OCI-LY7 (cell line): ENCODE results near the gene IDUA. TPM values are rescaled to one million over a fixed set of nuclear protein-coding genes. Genes with fewer than 3 reads are reported as not detected.

Experiments used
- BruUV-seq: library from RNA; stranded (reverse); fragments of 400-500 nt; replicated peaks from 2 replicates; lab custom pipeline; 2021; lab: Mats Ljungman, UMichigan
- CTCF ChIA-PET: fragments of 300-600 bp; sonication (Branson Sonifier 250); formaldehyde crosslinking; loops from one replicate; lab custom pipeline; 2022; ENCODE audit warnings: antibody characterized with exemption; ENCODE audit not compliant: unreplicated experiment; lab: Charles Lee
- POLR2A ChIA-PET: fragments of 300-600 bp; sonication (Branson Sonifier 250); formaldehyde crosslinking; loops from one replicate; lab custom pipeline; 2022; ENCODE audit warnings: antibody characterized with exemption; lab: Charles Lee
- DNase-seq: peaks from one replicate; pipeline ENCODE4 v3.0.0-alpha.2; 2015; ENCODE audit warnings: low spot score
- H2AFZ ChIP-seq: fragments of 200-600 bp; sonication (generic), shearing (Covaris generic); 2 replicates; pipeline ENCODE4 v1.6.1; 2014; ENCODE audit warnings: mild to moderate bottlenecking, antibody characterized with exemption, low read length, moderate library complexity
- H3K27ac ChIP-seq: fragments of 200-600 bp; sonication (generic); 2 replicates; pipeline ENCODE4 v1.5.1; 2014; ENCODE audit warnings: mixed run types, low read depth, mild to moderate bottlenecking, moderate library complexity, low read length, inconsistent platforms; ENCODE audit not compliant: poor library complexity, severe bottlenecking
- H3K36me3 ChIP-seq: fragments of 200-600 bp; sonication (generic); 2 replicates; pipeline ENCODE4 v1.6.1; 2014; ENCODE audit warnings: mild to moderate bottlenecking, antibody characterized with exemption, low read length, moderate library complexity, mixed read lengths; ENCODE audit not compliant: insufficient read depth
- H3K4me1 ChIP-seq: fragments of 200-600 bp; sonication (generic); 2 replicates; pipeline ENCODE4 v1.5.1; 2014; ENCODE audit warnings: mild to moderate bottlenecking, low read length; ENCODE audit not compliant: insufficient read depth, poor library complexity, severe bottlenecking
- H3K4me2 ChIP-seq: fragments of 200-600 bp; sonication (generic); 2 replicates; pipeline ENCODE4 v1.6.1; 2014; ENCODE audit warnings: mild to moderate bottlenecking, low read length
- H3K4me3 ChIP-seq: fragments of 200-600 bp; sonication (generic); 2 replicates; pipeline ENCODE4 v1.5.1; 2014; ENCODE audit warnings: mild to moderate bottlenecking, low read depth, low read length; ENCODE audit not compliant: poor library complexity, severe bottlenecking
- H3K79me2 ChIP-seq: fragments of 200-600 bp; sonication (generic); 2 replicates; pipeline ENCODE4 v1.6.1; 2016; ENCODE audit warnings: low read depth, mild to moderate bottlenecking, low read length, moderate library complexity, mixed read lengths; ENCODE audit not compliant: insufficient read depth
- H3K9me2 ChIP-seq: fragments of 200-600 bp; sonication (generic); 2 replicates; pipeline ENCODE4 v1.6.1; 2016; ENCODE audit warnings: mild to moderate bottlenecking, low read length, mixed read lengths; ENCODE audit not compliant: insufficient read depth
- H3K9me3 ChIP-seq: fragments of 200-600 bp; sonication (generic); 2 replicates; pipeline ENCODE4 v1.6.1; 2014; ENCODE audit warnings: mild to moderate bottlenecking, mixed run types, low read length, mixed read lengths
- H4K20me1 ChIP-seq: fragments of 200-600 bp; sonication (generic); 2 replicates; pipeline ENCODE4 v1.6.1; 2014; ENCODE audit warnings: mild to moderate bottlenecking, antibody characterized with exemption, low read length, moderate library complexity, mixed read lengths; ENCODE audit not compliant: insufficient read depth
- EZH2phosphoT487 ChIP-seq: fragments of 200-600 bp; sonication (generic); IDR thresholded peaks from 2 replicates; pipeline ENCODE4 v1.6.1; 2018; ENCODE audit warnings: low read depth, borderline replicate concordance, mild to moderate bottlenecking, mixed run types, antibody characterized with exemption, low read length, moderate library complexity, mixed read lengths
- intact Hi-C: fragments of 100-400 bp; cut with micrococcal nuclease; formaldehyde crosslinking; loops from one replicate; pipeline ENCODE4 v1.10.0; 2022; ENCODE audit not compliant: unreplicated experiment
- total RNA-seq, 2 experiments: library from RNA; depleted of rRNA in 1 of 2; stranded (reverse); fragments of >200 nt in 1 of 2; shearing (Covaris generic) in 1 of 2; gene quantifications; 2 replicates each; pipeline ENCODE4 v1.2.3, GENCODE V29; 2014 to 2022
- TF ChIP-seq, protein P1 (sequence below): fragments of 200-600 bp; sonication (generic); conservative IDR thresholded peaks from 2 replicates; pipeline ENCODE4 v1.5.1; 2014; ENCODE audit warnings: mild to moderate bottlenecking, antibody characterized with exemption, low read length, moderate library complexity, mixed read lengths

Gene IDUA
- total RNA-seq, 2 experiments from 2014 or later: 12.3 to 15.7 TPM

DNA sequence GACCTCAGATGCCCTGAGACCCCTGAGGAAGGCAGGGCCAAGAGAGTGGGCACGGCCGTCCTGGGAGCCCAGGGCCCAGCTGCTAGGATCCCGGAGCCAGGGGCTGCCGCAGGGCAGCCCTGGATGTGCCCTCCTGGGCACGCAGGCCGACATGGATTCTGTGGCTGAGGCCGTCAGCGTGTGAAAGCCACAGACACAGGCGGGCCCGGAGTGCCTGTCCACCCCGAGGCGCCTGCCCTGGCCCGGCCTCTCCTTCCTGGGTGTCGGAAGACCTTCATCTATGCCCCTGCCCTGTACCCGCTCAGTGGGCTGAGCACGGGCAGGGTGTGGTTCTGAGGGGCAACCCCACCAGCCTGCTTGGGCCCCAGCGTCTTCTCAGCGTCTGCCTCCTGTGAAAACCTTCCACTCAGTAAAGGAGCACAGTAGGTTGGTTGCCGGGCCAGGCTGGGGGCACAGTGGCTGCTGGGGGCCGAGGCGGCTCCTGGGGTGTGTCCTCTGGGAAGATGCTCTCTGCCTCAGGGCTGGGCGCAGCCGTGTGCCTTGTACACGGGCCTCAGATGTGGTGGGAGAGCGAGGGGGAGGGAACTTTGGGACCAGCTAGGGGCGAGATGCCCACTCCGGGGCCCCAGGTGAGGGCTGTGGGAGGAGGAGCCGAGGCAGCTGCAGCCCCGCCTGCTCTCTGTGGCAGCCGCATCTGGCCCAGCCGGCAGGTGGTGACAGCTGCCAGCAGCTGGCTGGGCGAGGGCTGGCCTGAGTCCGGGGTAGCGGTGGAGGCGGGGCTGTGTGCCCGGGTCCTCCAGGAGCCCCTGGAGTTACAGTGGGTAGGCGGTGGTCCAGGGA lies 45.3 kb downstream of the IDUA start:
- no peaks in the 10 kb centered on the region for H3K36me3 ChIP-seq
- H3K4me3 ChIP-seq: no peak overlapping the region
- no peaks in the 10 kb centered on the region for H3K4me1 ChIP-seq
- no peaks in the 10 kb centered on the region for H3K79me2 ChIP-seq
- no TSS peak for BruUV-seq
- no peaks in the 10 kb centered on the region for H3K9me2 ChIP-seq
- ChIA-PET POLR2A (no interaction called here), CTCF (no interaction called here)
- no peak overlapping the region for H3K27ac ChIP-seq
- no peak overlapping the region for H3K4me2 ChIP-seq
- intact Hi-C loops: no loop called here
- no peak for DNase-seq
- no peak for TF ChIP-seq EZH2phosphoT487
- TF ChIP-seq, protein P1, sequence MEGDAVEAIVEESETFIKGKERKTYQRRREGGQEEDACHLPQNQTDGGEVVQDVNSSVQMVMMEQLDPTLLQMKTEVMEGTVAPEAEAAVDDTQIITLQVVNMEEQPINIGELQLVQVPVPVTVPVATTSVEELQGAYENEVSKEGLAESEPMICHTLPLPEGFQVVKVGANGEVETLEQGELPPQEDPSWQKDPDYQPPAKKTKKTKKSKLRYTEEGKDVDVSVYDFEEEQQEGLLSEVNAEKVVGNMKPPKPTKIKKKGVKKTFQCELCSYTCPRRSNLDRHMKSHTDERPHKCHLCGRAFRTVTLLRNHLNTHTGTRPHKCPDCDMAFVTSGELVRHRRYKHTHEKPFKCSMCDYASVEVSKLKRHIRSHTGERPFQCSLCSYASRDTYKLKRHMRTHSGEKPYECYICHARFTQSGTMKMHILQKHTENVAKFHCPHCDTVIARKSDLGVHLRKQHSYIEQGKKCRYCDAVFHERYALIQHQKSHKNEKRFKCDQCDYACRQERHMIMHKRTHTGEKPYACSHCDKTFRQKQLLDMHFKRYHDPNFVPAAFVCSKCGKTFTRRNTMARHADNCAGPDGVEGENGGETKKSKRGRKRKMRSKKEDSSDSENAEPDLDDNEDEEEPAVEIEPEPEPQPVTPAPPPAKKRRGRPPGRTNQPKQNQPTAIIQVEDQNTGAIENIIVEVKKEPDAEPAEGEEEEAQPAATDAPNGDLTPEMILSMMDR: 0 out of 2 replicates have a peak, but pooled peaks have one; percentile 27
- no peak overlapping the region for H2AFZ ChIP-seq
- H3K9me3 ChIP-seq: no peaks in the 10 kb centered on the region
- no peaks in the 10 kb centered on the region for H4K20me1 ChIP-seq

DNA sequence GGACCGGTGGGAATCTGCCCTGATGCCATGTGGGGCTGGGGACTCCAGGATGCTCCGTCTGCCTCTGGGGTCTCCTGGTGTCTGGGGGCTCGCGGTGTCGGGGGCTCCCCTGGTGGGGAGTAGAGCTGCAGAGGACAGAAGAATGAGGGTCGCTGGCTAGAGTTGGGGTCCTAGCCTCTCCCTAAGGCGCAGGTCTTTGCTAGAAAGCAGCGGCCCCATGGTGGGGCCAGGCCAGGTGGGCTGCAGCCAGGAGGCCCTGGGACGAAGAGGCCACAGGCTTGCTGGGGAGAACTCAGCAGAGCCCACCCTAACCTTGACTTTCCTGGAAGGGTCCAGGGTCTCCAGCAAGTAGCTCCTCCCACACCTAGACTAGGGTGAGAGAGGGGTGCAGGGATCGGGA lies 46.0 kb downstream of the IDUA start:
- DNase-seq: no peak
- no peak overlapping the region for H3K27ac ChIP-seq
- H4K20me1 ChIP-seq: no peaks in the 10 kb centered on the region
- TF ChIP-seq, protein P1: no peak
- TF ChIP-seq EZH2phosphoT487: no peak
- H3K9me3 ChIP-seq: no peaks in the 10 kb centered on the region
- ChIA-PET POLR2A (no interaction called here), CTCF (no interaction called here)
- no peak overlapping the region for H3K4me2 ChIP-seq
- H3K36me3 ChIP-seq: no peaks in the 10 kb centered on the region
- H3K9me2 ChIP-seq: no peaks in the 10 kb centered on the region
- H3K4me1 ChIP-seq: no peaks in the 10 kb centered on the region
- no peak overlapping the region for H2AFZ ChIP-seq
- no peak overlapping the region for H3K4me3 ChIP-seq
- BruUV-seq: no TSS peak
- intact Hi-C loops: no loop called here
- no peaks in the 10 kb centered on the region for H3K79me2 ChIP-seq
